ENCODE data around the gene SUCLG2. TPM values are rescaled to one million over a fixed set of nuclear protein-coding genes. Genes with fewer than 3 reads are reported as not detected.
"Not testable (repeated sequence)": the region's sequence is repeated elsewhere in the genome, so short reads cannot be mapped to it uniquely, and the experiment has no call there.

SUCLG2 gene
- polyA plus RNA-seq, 1 donor, result 77.9 TPM

DNA sequence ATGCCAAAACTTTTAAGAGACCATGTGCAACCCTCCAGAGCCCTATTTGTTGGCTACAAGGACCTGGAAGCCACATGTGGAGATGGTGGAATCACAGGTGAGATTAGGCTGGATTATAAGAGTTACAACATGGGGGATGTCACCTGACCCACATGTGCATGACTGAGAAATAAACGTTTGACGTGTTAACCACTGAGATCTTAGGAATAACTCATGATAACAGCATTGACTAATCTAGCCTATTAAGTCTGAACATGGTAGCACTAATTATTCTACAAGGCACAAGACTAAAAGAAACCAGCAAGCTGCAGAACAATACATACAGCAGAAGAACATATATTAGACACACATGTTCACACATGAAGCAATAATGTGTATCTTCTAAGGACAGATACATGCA, 38.4 kb downstream of the SUCLG2 start:
- no peak for DNase-seq

- no peak for DNase-seq
Measured at GRCh38 chr3:67614195-67614594, 40.2 kb downstream of the SUCLG2 start.

DNA sequence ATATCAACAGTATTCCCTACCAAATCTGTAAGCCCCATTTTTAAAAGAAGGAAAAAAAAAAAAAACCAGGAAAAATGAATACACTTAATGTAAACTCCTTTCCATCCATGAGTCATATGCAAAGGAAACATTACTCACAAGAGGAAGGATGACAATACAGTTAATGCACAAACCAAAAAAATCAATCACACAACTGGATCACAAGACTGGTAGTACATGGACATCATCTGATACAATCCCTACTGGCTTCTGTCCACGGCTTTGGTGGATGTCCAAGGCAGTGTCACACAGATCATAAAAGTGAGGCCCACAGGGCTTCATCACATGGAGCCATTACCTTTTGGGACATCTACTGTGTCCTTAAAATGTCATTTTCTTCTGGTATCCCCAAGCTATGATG, 44.0 kb downstream of the SUCLG2 start:
- DNase-seq, result no peak

DNA sequence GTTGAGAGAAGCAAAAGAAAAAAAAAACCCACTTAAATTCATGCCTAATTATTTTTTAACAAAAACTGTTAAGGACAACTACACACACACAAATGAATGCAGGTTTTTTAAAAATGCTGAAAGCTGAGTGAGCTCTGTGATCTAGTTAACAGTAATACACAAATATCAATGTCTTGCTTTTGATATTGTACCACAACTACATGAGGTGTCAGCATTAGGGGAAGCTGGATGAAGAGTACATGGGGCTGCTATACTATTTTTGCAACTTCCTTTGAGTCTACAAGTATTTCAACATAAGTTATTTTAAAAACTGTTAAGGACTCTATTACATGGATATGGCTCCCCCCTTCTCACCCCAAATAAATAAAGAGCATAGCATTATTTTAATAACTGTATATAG, 44.7 kb downstream of the SUCLG2 start:
- no peak for DNase-seq

DNA sequence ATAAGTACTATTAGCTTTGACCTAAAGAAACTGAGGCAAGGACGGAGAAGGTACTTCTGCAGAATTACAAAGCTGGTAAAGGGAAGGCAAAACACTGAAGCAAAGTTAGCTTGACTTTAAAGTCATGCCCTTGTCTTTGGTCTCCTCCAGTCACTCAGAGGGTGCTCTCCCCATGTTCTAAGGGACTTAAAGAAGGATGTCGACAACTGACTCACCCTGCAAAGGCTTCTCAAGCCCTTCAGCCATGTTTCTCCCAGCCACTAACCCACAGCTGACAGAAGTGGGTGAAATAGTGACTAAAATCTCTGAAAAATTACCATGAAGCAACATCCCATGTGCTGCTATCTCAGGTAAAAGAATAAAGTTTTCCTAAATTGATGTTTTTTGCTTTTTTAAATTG, 46.4 kb downstream of the SUCLG2 start:
- no peak for DNase-seq

- DNase-seq, result no peak
Measured at GRCh38 chr3:67605377-67605776, 49.0 kb downstream of the SUCLG2 start.

DNA sequence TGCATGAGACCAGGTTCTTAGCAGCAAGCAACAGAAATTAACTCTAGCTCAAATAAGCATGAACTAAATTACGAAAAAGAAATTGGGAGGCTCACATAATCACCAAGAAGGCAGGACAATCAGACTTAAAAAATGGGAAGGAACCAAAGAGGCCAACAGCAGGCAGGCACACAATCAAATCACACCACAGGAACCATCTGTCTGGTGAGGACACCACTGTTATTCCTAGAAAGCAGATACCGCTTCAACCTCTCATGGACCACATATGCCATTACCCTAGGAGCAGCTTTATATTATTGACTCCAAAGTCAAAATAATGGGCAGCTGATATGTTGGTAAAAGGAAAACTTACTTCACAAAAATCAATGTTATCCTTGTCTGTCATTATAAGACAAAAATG, 51.6 kb downstream of the SUCLG2 start:
- DNase-seq, result no peak

DNA sequence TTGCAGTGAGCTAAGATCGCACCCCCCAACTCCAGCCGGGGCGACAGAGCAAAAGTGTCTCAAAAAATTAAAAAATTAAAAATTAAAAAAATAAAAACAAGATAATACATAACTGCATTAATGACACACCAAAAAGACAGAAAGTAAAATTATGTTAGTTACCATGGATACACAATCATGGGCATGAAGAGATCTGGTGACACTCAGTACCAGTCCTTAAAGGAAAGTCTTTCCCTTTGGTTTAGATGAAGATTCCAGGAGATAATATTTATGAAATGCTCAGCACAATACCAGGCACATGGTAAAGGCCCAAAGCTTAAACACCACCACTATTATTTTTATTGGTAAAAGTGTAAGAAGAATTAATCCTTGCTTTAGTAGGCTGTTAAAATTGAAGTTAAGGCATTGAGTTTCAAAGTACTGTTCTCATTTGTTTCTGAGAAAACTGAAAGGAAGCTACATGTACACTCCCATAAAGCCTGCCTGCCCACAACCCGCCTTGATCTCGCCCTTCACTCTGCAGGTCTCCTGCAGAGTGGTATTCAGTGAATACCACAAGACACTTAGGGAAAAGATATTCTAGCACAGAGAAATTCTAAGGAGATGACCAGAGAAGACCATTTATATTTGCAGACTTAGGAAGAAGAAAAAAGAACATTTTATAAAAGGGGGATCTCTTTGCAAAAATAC, 52.3 kb downstream of the SUCLG2 start:
- no peak for DNase-seq

- DNase-seq, result no peak
Measured at GRCh38 chr3:67601385-67601784, 53.0 kb downstream of the SUCLG2 start.

DNA sequence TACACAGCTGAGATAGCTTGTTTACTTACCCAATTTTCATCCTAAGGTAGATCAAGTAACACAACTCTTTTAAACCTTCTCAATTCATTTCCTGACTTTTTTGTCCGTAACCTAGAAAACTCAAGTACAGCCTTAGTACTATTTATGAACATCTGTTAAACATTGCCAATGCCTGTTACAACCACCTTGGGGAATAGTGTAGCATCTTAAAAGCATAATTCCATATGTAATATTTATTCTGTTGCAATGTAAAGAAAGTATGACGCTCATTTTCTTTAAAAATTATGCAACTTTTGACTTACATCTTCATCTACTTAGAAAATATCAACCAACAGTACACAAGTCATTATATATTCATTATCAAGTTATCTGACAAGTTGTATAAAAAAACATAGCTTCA, 54.6 kb downstream of the SUCLG2 start:
- DNase-seq, result no peak

DNA sequence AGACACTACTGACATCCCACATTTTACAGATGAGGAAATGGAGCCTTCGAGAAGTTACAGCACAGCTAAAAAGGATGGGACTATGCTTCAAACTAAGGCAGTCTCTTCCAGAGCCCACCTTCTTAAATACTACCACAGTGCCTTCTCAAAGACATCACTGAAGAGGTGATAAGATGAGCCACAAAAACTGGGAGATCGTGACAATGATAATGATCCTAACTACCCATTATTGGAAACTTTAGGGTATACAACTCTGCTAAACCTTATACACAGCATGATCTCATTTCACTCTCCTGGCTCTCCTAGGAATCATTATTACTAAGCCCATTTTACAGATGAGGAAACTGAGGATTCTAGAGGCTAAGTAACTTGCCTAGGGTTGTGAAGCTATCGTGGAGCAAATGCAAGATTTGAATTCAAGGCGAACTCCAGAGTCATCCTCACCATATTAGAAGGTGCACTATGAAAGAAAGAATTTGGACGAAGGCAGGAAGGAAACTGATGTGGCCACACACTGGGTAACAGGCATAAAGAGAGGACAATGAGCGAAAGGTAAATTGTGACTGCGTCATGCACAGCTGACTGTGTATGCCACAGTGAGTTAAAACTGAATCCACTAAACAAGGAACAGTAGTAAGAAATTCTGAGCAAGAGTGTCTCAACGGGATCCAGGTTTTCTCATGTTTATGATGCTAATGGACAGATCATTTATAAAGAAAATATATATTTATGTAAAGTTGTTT, 55.4 kb downstream of the SUCLG2 start:
- DNase-seq, result no peak

DNA sequence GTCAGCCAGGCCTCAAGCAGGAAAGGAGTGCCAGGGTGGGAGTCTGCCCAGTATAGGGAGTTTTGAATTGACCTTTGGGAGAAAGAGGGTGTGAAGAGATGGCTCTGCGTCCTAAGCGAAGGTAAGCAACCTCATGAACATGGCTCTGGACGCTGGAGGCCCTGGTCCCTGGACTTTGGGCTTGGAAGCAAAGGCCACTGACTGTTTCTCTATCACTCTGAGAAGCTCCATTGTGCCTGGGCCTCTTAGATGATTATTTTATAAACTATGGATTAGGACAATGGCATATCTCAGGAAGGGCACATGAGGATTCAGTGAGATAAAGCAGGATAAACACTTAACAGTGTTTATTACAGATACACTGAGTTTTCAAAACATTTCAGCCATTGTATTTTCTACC, 59.0 kb downstream of the SUCLG2 start:
- no peak for DNase-seq

GRCh38 chr3:67593761-67594234, 60.6 kb downstream of the SUCLG2 start:
- DNase-seq, result no peak

GRCh38 chr3:67592057-67592456, 62.4 kb downstream of the SUCLG2 start:
- no peak for DNase-seq

DNA sequence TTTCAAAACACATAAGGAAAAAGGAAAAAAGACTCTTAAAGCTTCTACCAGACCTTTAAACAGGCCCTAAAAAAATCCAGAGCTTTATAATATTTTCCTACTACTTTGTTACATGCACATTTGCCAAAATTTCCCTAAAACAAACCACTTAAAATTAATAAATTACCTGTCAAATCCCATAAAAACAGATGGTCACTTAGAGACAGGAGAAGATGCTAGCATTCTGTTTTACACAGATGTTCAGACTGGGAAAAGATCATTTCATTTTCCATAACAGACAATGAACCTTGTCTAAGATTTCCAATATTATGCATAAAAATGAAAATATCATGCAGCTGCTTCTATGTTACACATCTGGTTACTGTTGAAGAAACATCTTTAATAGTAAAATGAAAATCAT, 66.6 kb downstream of the SUCLG2 start:
- DNase-seq, result no peak

- no peak for DNase-seq
Measured at GRCh38 chr3:67587301-67587700, 67.1 kb downstream of the SUCLG2 start.

- DNase-seq, result not testable (repeated sequence)
Measured at GRCh38 chr3:67584608-67585007, 69.8 kb downstream of the SUCLG2 start.

- DNase-seq, result no peak
Measured at GRCh38 chr3:67580430-67581000, 73.9 kb downstream of the SUCLG2 start.

GRCh38 chr3:67578416-67578815, 76.0 kb downstream of the SUCLG2 start:
- DNase-seq, result peak; percentile 1

DNA sequence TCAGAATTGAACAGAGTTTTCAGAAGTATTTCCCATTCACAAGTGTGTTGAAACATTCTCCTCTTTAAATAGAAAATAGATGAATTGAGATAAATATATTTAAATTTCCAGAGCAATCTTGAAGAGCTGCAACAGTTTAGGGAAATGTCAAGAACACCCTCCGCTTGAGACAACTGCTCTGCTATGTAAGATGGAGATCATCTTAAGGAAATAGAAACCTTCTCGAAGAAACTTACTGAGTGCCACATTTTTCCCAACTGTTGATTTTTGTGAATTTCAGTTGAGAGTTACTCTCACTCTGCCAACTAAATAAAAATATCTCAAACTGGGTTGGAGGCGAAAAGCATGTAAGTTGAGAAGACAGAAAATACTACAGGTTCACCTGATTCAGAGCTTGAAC, 78.0 kb downstream of the SUCLG2 start:
- DNase-seq, result no peak

DNA sequence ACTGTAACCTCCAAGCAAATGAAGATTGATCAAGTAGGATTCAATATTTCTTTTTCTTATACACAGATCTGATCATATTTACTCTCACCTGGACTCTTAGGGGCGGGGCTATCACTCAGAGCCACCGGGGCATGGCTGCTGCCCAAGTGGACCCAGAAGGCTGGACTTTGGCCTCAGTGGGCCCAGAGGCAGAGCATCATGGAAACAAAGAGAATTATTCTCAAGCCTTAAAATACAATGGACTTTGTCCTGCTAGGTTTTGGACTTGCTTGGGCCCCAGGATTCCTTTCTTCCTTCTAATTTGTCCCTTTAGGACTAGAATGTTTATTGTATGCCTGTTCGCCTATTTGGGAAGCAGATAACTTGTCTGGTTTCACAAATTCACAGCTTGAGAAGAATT, 85.1 kb downstream of the SUCLG2 start:
- no peak for DNase-seq

GRCh38 chr3:67567893-67568292, 86.5 kb downstream of the SUCLG2 start:
- no peak for DNase-seq

- no peak for DNase-seq
Measured at GRCh38 chr3:67564973-67565372, 89.4 kb downstream of the SUCLG2 start.

DNA sequence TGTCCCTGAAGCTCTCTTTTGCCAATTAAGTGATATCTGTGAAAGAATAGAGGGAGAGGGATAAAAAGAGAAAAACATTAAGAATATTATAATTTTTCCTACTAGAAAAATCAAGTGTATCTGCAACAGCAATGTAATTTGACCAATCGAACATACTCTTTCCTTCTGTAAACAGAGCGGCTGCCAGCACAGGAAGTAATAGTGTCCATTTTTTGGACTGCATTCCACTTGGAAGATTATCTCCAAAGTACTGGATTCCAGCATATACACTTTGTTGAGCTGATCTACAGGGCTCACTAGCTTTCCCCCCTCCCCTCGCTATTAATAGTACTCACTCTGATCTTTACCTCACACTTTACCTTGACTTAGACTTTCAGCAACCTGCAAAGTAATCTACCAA, 90.4 kb downstream of the SUCLG2 start:
- no peak for DNase-seq
